HCT116 (cell line): ENCODE measurements around the gene SLC24A1. TPM values are rescaled to one million over a fixed set of nuclear protein-coding genes. Genes with fewer than 3 reads are reported as not detected.

Experiments
- ATAC-seq: fragments of 200-7000 bp; cut with Tn5 transposase; 2 replicates; pipeline ENCODE4 v1.9.1; 2020; ENCODE audit warnings: mild to moderate bottlenecking, moderate library complexity
- BruUV-seq: library from RNA; stranded (reverse); fragments of 400-500 nt; replicated peaks from 2 replicates; lab custom pipeline; 2021; lab: Mats Ljungman, UMichigan
- CTCF ChIA-PET: fragments of 300-600 bp; sonication (Branson Sonifier 250); formaldehyde crosslinking; loops from one replicate; lab custom pipeline; 2021; ENCODE audit warnings: antibody characterized with exemption; lab: Charles Lee
- POLR2A ChIA-PET: fragments of 300-600, 350-600 bp; sonication (Branson Sonifier 250); formaldehyde crosslinking; loops from one replicate; lab custom pipeline; 2021; ENCODE audit warnings: antibody characterized with exemption; lab: Charles Lee
- RAD21 ChIA-PET, 2 experiments: fragments of 300-600 bp; sonication (Branson Sonifier 250); formaldehyde crosslinking; loops; one replicate each; lab custom pipeline; 2023; ENCODE audit warnings: low total read pairs in 2 of 2; ENCODE audit not compliant: uncharacterized antibody in 2 of 2, unreplicated experiment in 2 of 2, low non-redundant PET in 1 of 2; lab: Charles Lee
- DNase-seq: peaks from one replicate; pipeline ENCODE4 v3.0.0-alpha.2; 2010; ENCODE audit warnings: low read depth, low spot score
- H2AFZ ChIP-seq: fragments of 200-600 bp; shearing (Covaris generic), sonication (generic); 2 replicates; pipeline ENCODE4 v1.6.1; 2017; ENCODE audit warnings: low read depth, mixed run types, mixed read lengths, antibody characterized with exemption, low read length; ENCODE audit not compliant: poor library complexity, severe bottlenecking
- H3K27ac ChIP-seq: 2 replicates; pipeline ENCODE4 v1.5.1; 2012; ENCODE audit warnings: low read depth, low read length
- H3K27me3 ChIP-seq: fragments of 200-600 bp; sonication (generic); 2 replicates; pipeline ENCODE4 v1.6.1; 2016; ENCODE audit warnings: mixed run types, low read length, mixed read lengths; ENCODE audit not compliant: insufficient read depth
- H3K36me3 ChIP-seq, 2 experiments: fragments of 200-500 bp in 1 of 2; fragments of 200-600 bp in 1 of 2; sonication (Bioruptor generic) in 1 of 2; sonication (generic) in 1 of 2; 2 replicates each; pipeline versions ENCODE4 v1.5.1 to v1.6.1; 2014 to 2016; ENCODE audit warnings: low read length in 2 of 2, inconsistent platforms in 1 of 2, mixed read lengths in 1 of 2, mixed run types in 1 of 2; ENCODE audit not compliant: insufficient read depth in 2 of 2, control insufficient read depth in 1 of 2
- H3K4me1 ChIP-seq, 2 experiments: fragments of 200-600 bp in 1 of 2; sonication (generic) in 1 of 2; 2 replicates each; pipeline versions ENCODE4 v1.5.1 to v1.6.1; 2012 to 2017; ENCODE audit warnings: low read length in 2 of 2, inconsistent platforms in 1 of 2, mild to moderate bottlenecking in 1 of 2, mixed read lengths in 1 of 2, mixed run types in 1 of 2, moderate library complexity in 1 of 2; ENCODE audit not compliant: insufficient read depth in 2 of 2, control insufficient read depth in 1 of 2
- H3K4me2 ChIP-seq: fragments of 200-600 bp; sonication (generic); 2 replicates; pipeline ENCODE4 v1.6.1; 2017; ENCODE audit warnings: mixed run types, low read length, mixed read lengths
- H3K4me3 ChIP-seq, 2 experiments: fragments of 200-600 bp in 1 of 2; sonication (generic) in 1 of 2; replicated peaks in 1 of 2; 2 replicates each; pipeline ENCODE4 v1.5.1; 2011 to 2016; ENCODE audit warnings: low read length in 2 of 2, control low read depth in 1 of 2, low read depth in 1 of 2, mild to moderate bottlenecking in 1 of 2, mixed read lengths in 1 of 2, mixed run types in 1 of 2
- H3K79me2 ChIP-seq: fragments of 200-600 bp; sonication (generic); 2 replicates; pipeline ENCODE4 v1.6.1; 2017; ENCODE audit warnings: mild to moderate bottlenecking, mixed run types, low read length, moderate library complexity, mixed read lengths; ENCODE audit not compliant: insufficient read depth
- H3K9ac ChIP-seq: fragments of 200-600 bp; sonication (generic); 2 replicates; pipeline ENCODE4 v1.6.1; 2016; ENCODE audit warnings: low read length, mixed read lengths
- H3K9me2 ChIP-seq: fragments of 200-600 bp; sonication (generic), shearing (Covaris generic); 2 replicates; pipeline ENCODE4 v1.6.1; 2017; ENCODE audit warnings: mixed run types, mild to moderate bottlenecking, moderate library complexity; ENCODE audit not compliant: insufficient read depth
- H3K9me3 ChIP-seq, 2 experiments: fragments of 200-500 bp in 1 of 2; fragments of 200-600 bp in 1 of 2; sonication (Bioruptor generic) in 1 of 2; sonication (generic) in 1 of 2; 2 replicates each; pipeline ENCODE4 v1.6.1; 2014 to 2017; ENCODE audit warnings: low read length in 2 of 2, mixed read lengths in 2 of 2, inconsistent platforms in 1 of 2, low read depth in 1 of 2, mild to moderate bottlenecking in 1 of 2, mixed run types in 1 of 2, moderate library complexity in 1 of 2; ENCODE audit not compliant: control insufficient read depth in 1 of 2, insufficient read depth in 1 of 2
- H4K20me1 ChIP-seq: fragments of 200-600 bp; sonication (generic), shearing (Covaris generic); 2 replicates; pipeline ENCODE4 v1.6.1; 2017; ENCODE audit warnings: mixed run types, mild to moderate bottlenecking, moderate library complexity; ENCODE audit not compliant: insufficient read depth
- EGR1 ChIP-seq: IDR thresholded peaks from 2 replicates; pipeline ENCODE4 v1.6.1; 2012; ENCODE audit warnings: low read depth
- ELF1 ChIP-seq: IDR thresholded peaks from 2 replicates; pipeline ENCODE4 v1.6.1; 2012; ENCODE audit warnings: low read depth, borderline replicate concordance
- EZH2phosphoT487 ChIP-seq: fragments of 200-600 bp; IDR thresholded peaks from 2 replicates; pipeline ENCODE4 v1.6.1; 2018; ENCODE audit warnings: antibody characterized with exemption, borderline replicate concordance
- JUND ChIP-seq: IDR thresholded peaks from 2 replicates; pipeline ENCODE4 v1.6.1; 2012
- RAD21 ChIP-seq: IDR thresholded peaks from 2 replicates; pipeline ENCODE4 v1.6.1; 2012; ENCODE audit warnings: low read depth, mild to moderate bottlenecking
- SP1 ChIP-seq: IDR thresholded peaks from 2 replicates; pipeline ENCODE4 v1.6.1; 2012; ENCODE audit warnings: low read depth
- TCF7L2 ChIP-seq: IDR thresholded peaks from 2 replicates; pipeline ENCODE4 v1.7.0; 2011; ENCODE audit warnings: borderline replicate concordance, inconsistent platforms; ENCODE audit not compliant: insufficient read depth, insufficient read length; ENCODE audit errors: extremely low read depth
- YY1 ChIP-seq: IDR thresholded peaks from 2 replicates; pipeline ENCODE4 v1.6.1; 2011; ENCODE audit warnings: low read length, low read depth, moderate library complexity, mild to moderate bottlenecking; ENCODE audit not compliant: insufficient replicate concordance; ENCODE audit errors: extremely low read depth
- ZFX ChIP-seq: fragments of 450-650 bp; IDR thresholded peaks from 2 replicates; pipeline ENCODE4 v1.6.1; 2017
- ZNF274 ChIP-seq: fragments of 200-500 bp; sonication (Bioruptor generic); IDR thresholded peaks from 2 replicates; pipeline ENCODE4 v1.6.1; 2014; ENCODE audit warnings: mild to moderate bottlenecking, low read depth, low read length, inconsistent platforms
- intact Hi-C: fragments of 100-400 bp; cut with micrococcal nuclease; formaldehyde crosslinking; loops from 2 replicates; pipeline ENCODE4 v1.10.0; 2022
- total RNA-seq: library from RNA; stranded (reverse); gene quantifications from one replicate; pipeline ENCODE4 v1.2.1, GENCODE V29; 2021; ENCODE audit not compliant: unreplicated experiment
- TF ChIP-seq, protein P1 (sequence below): IDR thresholded peaks from 2 replicates; pipeline ENCODE4 v1.6.1; 2012; ENCODE audit warnings: low read depth
- TF ChIP-seq, protein P2 (sequence below): IDR thresholded peaks from 2 replicates; pipeline ENCODE4 v1.6.1; 2012
- TF ChIP-seq, protein P3 (sequence below): IDR thresholded peaks from 2 replicates; pipeline ENCODE4 v1.6.1; 2011; ENCODE audit warnings: mild to moderate bottlenecking, low read length, moderate library complexity; ENCODE audit not compliant: insufficient replicate concordance; ENCODE audit errors: extremely low read depth

Gene SLC24A1
- total RNA-seq, 1 experiment from 2014 or later, result 15.9 TPM

DNA sequence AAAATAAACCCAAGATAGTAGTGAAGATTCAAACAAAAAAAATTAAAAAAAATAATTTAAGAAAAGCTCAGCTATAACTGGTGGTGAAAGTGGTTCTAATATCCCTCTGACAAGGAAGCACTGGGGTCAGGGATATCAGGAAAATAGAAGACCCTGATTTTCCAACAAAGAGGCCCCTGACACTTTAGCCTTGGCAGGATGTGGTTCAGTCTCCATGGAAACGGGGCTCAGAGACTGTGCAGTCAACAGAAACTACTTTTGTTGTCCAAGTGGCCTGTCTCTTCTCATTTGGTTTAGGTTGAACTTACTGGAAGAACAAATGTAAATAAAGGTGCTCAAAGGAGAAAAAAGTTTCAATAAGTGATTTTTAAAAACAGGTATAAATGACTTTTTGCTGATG is 38.0 kb upstream of the SLC24A1 start:
- BruUV-seq, result no TSS peak
- RAD21 ChIA-PET, result no interaction called here
- ATAC-seq (no peak), DNase-seq (no peak)
- no peaks in the 10 kb centered on the region for H4K20me1 ChIP-seq
- H3K9ac ChIP-seq, result no peak overlapping the region
- intact Hi-C loops, result no loop called here
- CTCF ChIA-PET, result no interaction called here
- POLR2A ChIA-PET, result no interaction called here
- peaks cover 26 to 33% of the 10 kb centered on the region in 2 experiments for H3K36me3 ChIP-seq
- H3K27me3 ChIP-seq, result no peaks in the 10 kb centered on the region
- H3K4me3 ChIP-seq, result no peak overlapping the region
- no peaks in the 10 kb centered on the region for H3K4me1 ChIP-seq
- no peak overlapping the region for H3K4me2 ChIP-seq
- H2AFZ ChIP-seq, result no peak overlapping the region
- TF ChIP-seq EZH2phosphoT487 (no peak), ZFX (no peak), TCF7L2 (no peak), SP1 (no peak), ELF1 (no peak), EGR1 (no peak), JUND (no peak), ZNF274 (no peak), RAD21 (no peak), YY1 (no peak)
- TF ChIP-seq, protein P1, sequence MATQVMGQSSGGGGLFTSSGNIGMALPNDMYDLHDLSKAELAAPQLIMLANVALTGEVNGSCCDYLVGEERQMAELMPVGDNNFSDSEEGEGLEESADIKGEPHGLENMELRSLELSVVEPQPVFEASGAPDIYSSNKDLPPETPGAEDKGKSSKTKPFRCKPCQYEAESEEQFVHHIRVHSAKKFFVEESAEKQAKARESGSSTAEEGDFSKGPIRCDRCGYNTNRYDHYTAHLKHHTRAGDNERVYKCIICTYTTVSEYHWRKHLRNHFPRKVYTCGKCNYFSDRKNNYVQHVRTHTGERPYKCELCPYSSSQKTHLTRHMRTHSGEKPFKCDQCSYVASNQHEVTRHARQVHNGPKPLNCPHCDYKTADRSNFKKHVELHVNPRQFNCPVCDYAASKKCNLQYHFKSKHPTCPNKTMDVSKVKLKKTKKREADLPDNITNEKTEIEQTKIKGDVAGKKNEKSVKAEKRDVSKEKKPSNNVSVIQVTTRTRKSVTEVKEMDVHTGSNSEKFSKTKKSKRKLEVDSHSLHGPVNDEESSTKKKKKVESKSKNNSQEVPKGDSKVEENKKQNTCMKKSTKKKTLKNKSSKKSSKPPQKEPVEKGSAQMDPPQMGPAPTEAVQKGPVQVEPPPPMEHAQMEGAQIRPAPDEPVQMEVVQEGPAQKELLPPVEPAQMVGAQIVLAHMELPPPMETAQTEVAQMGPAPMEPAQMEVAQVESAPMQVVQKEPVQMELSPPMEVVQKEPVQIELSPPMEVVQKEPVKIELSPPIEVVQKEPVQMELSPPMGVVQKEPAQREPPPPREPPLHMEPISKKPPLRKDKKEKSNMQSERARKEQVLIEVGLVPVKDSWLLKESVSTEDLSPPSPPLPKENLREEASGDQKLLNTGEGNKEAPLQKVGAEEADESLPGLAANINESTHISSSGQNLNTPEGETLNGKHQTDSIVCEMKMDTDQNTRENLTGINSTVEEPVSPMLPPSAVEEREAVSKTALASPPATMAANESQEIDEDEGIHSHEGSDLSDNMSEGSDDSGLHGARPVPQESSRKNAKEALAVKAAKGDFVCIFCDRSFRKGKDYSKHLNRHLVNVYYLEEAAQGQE, result no peak
- TF ChIP-seq, protein P2, sequence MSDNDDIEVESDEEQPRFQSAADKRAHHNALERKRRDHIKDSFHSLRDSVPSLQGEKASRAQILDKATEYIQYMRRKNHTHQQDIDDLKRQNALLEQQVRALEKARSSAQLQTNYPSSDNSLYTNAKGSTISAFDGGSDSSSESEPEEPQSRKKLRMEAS, result no peak
- TF ChIP-seq, protein P3, sequence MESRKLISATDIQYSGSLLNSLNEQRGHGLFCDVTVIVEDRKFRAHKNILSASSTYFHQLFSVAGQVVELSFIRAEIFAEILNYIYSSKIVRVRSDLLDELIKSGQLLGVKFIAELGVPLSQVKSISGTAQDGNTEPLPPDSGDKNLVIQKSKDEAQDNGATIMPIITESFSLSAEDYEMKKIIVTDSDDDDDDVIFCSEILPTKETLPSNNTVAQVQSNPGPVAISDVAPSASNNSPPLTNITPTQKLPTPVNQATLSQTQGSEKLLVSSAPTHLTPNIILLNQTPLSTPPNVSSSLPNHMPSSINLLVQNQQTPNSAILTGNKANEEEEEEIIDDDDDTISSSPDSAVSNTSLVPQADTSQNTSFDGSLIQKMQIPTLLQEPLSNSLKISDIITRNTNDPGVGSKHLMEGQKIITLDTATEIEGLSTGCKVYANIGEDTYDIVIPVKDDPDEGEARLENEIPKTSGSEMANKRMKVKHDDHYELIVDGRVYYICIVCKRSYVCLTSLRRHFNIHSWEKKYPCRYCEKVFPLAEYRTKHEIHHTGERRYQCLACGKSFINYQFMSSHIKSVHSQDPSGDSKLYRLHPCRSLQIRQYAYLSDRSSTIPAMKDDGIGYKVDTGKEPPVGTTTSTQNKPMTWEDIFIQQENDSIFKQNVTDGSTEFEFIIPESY, result no peak
- H3K79me2 ChIP-seq, result no peaks in the 10 kb centered on the region
- no peak overlapping the region for H3K27ac ChIP-seq
- no peaks in the 10 kb centered on the region for H3K9me3 ChIP-seq
- no peaks in the 10 kb centered on the region for H3K9me2 ChIP-seq
